ENCODE results near the gene SLC30A10. TPM values are rescaled to one million over a fixed set of nuclear protein-coding genes. Genes with fewer than 3 reads are reported as not detected.

The SLC30A10 gene
- total RNA-seq, 1 donor from 2014 or later: not detected

DNA sequence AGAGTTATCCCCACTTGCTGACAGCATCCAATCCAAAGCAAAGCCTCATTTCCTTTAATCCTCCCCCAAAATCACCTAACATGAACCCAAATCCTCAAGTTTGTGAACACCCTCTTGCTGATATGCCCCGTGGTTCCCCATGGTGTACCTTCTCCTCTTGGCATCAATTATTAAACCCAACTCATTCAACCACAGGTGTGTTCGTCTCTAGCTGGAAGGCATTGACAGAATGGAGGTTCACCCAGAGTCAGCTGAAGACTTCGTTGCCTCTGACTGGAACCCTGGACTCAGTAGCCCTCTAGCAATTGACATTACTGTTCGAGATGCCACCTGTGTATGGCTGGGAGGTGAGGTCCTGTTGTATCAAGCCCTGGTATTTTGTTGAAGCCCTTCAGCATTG lies 22.8 kb downstream of the SLC30A10 start:
- Histone ChIP-seq H3K27me3 (ENCODE audit: control insufficient read depth, insufficient read depth, low read length) (no peaks in the 10 kb centered on the region), H3K4me3 (ENCODE audit: low read depth, low read length) (no peak overlapping the region), H3K36me3 (ENCODE audit: control insufficient read depth, insufficient read depth, low read length) (no peaks in the 10 kb centered on the region)
- TF ChIP-seq, protein P1, sequence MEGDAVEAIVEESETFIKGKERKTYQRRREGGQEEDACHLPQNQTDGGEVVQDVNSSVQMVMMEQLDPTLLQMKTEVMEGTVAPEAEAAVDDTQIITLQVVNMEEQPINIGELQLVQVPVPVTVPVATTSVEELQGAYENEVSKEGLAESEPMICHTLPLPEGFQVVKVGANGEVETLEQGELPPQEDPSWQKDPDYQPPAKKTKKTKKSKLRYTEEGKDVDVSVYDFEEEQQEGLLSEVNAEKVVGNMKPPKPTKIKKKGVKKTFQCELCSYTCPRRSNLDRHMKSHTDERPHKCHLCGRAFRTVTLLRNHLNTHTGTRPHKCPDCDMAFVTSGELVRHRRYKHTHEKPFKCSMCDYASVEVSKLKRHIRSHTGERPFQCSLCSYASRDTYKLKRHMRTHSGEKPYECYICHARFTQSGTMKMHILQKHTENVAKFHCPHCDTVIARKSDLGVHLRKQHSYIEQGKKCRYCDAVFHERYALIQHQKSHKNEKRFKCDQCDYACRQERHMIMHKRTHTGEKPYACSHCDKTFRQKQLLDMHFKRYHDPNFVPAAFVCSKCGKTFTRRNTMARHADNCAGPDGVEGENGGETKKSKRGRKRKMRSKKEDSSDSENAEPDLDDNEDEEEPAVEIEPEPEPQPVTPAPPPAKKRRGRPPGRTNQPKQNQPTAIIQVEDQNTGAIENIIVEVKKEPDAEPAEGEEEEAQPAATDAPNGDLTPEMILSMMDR (IDR thresholded peaks at IDR 0.05; ENCODE audit: insufficient read depth, low read length, poor library complexity, severe bottlenecking): no peak
- no peak for DNase-seq (ENCODE audit: low read depth)

DNA sequence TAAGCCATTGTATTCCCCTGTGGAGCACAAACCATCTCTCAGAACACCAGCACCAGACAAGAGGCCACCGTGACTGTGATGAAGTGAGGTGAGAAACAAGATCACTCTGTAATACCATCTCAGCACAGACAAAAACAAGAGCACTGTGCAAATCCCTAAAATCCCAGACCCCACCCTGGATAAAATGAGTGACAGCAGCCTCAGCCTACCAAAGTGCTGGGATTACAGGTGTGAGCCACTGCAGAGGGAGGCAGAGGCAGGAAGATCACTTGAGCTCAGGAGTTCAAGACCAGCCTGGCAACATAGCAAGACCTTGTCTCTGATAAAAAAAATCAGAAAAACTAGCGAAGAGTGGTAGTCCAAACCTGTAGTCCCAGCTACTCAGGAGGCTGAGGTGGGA lies 23.4 kb downstream of the SLC30A10 start:
- Histone ChIP-seq H3K36me3 (ENCODE audit: control insufficient read depth, insufficient read depth, low read length) (no peaks in the 10 kb centered on the region), H3K4me3 (ENCODE audit: low read depth, low read length) (no peak overlapping the region), H3K27me3 (ENCODE audit: control insufficient read depth, insufficient read depth, low read length) (no peaks in the 10 kb centered on the region)
- TF ChIP-seq, protein P1 (IDR thresholded peaks at IDR 0.05; ENCODE audit: insufficient read depth, low read length, poor library complexity, severe bottlenecking): no peak
- DNase-seq (ENCODE audit: low read depth): no peak

DNA sequence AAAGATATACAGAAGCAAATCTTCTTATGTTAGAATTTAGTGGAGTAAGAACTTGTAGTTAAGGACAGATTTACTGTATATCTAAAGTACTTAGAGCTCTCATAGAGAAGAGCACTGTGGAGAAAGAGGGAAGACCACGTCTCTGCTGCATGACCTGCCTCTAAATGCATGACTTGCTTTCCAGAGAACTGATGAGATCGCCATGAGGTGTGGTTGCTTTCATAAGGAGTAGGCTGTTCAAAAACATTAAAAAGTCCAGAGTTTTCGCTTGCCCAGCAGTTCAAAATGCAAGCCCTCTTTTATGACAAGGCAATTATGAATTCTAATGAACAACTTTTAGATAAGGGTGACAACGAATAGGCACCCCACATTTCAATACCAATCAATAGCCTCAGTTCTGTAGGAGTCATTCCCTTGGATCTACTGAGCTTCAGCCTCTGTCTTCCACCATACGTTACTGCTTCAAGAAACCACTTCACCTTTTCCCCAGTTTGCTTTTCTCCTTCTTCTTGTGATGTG lies 24.9 kb downstream of the SLC30A10 start:
- H3K4me3 ChIP-seq (ENCODE audit: low read depth, low read length): no peak overlapping the region
- no peaks in the 10 kb centered on the region for H3K27me3 ChIP-seq (ENCODE audit: control insufficient read depth, insufficient read depth, low read length)
- H3K36me3 ChIP-seq (ENCODE audit: control insufficient read depth, insufficient read depth, low read length): no peaks in the 10 kb centered on the region
- TF ChIP-seq, protein P1 (IDR thresholded peaks at IDR 0.05; ENCODE audit: insufficient read depth, low read length, poor library complexity, severe bottlenecking): no peak
- no peak for DNase-seq (ENCODE audit: low read depth)

DNA sequence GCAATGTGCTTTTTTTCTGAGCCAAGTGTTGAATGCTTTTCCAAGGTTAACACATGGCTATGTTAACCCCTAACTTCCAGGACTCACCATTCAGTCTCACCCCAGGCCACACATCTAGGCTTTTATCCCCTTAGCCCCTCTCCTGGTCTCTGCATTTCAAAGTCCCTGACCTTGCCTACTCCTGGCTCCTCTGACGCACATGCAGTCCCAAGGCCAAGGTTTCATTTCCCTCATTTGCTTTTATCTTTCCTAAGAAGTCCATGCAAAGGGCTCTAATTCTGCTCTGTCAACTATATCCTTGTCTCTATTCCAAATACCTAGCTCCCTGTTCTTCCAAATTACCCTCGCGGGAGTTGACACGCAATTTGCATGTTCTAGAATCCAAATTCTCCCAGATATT lies 25.4 kb downstream of the SLC30A10 start:
- TF ChIP-seq, protein P1 (IDR thresholded peaks at IDR 0.05; ENCODE audit: insufficient read depth, low read length, poor library complexity, severe bottlenecking): no peak
- DNase-seq (ENCODE audit: low read depth): no peak
- Histone ChIP-seq H3K4me3 (ENCODE audit: low read depth, low read length) (no peak overlapping the region), H3K27me3 (ENCODE audit: control insufficient read depth, insufficient read depth, low read length) (no peaks in the 10 kb centered on the region), H3K36me3 (ENCODE audit: control insufficient read depth, insufficient read depth, low read length) (no peaks in the 10 kb centered on the region)

DNA sequence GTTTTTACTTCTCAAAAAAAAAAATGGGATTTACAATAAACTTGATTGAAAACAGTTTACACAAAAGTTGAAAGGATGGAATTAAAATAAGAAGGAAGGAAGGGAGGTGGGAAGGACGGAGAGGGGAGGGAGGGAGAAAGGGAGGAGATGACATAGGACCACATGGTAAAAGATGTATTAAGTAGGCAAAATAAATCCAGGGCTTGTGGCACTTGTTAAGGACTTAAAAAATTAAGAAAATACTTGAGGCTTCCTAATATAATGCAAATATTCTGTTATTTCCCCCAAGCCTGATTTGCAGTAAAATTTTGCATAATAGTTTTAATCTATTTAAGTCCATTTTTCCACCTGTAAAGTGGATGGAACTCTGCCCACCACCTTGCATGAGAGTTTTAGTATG lies 27.5 kb downstream of the SLC30A10 start:
- Histone ChIP-seq H3K4me3 (ENCODE audit: low read depth, low read length) (no peak overlapping the region), H3K27me3 (ENCODE audit: control insufficient read depth, insufficient read depth, low read length) (no peaks in the 10 kb centered on the region), H3K36me3 (ENCODE audit: control insufficient read depth, insufficient read depth, low read length) (no peaks in the 10 kb centered on the region)
- DNase-seq (ENCODE audit: low read depth): no peak
- TF ChIP-seq, protein P1 (IDR thresholded peaks at IDR 0.05; ENCODE audit: insufficient read depth, low read length, poor library complexity, severe bottlenecking): no peak

DNA sequence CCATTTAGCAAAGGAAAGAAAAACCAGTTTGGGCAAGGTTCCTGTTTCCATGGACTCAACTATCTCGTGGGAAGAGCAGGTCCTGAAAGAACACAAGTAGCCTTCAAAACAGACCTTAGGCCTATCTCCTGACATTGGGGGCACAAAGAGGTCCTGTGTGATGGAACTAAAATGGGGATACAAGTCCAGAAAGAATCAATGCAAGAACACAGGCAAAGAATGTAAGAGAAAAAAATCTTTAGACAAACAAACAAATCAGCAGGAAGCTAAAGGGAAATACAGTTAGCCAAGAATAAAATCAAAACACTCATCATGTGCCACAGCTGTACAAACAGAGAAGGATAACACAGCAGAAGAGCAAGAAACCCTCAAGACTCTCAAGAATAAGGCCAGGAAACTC lies 28.2 kb downstream of the SLC30A10 start:
- no peak for DNase-seq (ENCODE audit: low read depth)
- no peaks in the 10 kb centered on the region for H3K36me3 ChIP-seq (ENCODE audit: control insufficient read depth, insufficient read depth, low read length)
- H3K4me3 ChIP-seq (ENCODE audit: low read depth, low read length): no peak overlapping the region
- no peaks in the 10 kb centered on the region for H3K27me3 ChIP-seq (ENCODE audit: control insufficient read depth, insufficient read depth, low read length)
- TF ChIP-seq, protein P1 (IDR thresholded peaks at IDR 0.05; ENCODE audit: insufficient read depth, low read length, poor library complexity, severe bottlenecking): no peak
